Stimulated activated CD4-positive, alpha-beta T cell treated with anti-CD3 and anti-CD28 coated beads, TNF-alpha, amount 100 ng/mL, for 4 hours (primary cell): ENCODE measurements around the gene WWOX.

Experiments
- DNase-seq, 3 experiments: peaks; one replicate each; pipeline ENCODE4 v3.0.0-alpha.2; 2020; ENCODE audit warnings: low read depth in 3 of 3

Gene WWOX

DNA sequence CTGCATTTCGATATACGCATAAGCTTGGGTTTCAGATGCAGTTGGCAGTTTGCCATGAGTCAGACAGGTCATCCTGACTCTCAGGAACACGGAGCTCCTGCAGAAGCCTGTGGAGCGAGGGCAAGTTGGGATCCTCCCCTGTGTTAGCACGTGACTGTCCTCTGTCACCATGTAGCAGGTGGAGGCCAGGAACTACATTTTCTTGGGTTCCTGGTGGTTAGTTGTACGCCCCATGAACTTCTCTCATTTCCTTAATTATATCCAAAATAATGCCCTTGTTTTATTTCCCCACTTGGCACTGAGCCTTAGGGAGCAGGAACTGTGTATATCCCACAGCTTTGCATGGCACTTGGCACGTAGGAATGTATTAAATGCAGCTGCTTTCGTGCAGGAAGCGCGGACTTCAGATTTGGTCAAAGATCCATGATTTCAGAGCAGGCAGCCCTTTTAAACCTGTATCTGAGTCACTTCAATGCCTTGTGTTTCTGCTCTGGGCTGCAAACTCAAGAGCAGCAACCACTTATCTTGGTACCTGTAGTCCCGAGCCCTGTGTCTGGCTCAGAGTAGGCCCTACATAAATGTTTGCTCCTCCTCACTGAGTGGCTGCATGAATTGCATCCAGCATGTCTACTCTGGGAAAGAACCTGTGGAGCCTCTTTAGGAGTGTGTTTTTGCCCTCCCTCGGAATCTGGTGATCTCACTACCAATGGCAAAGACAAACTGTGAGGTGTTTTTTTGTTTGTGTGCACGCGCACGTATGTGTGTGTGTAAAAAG lies 1072.7 kb downstream of the WWOX start:
- DNase-seq = no peak

DNA sequence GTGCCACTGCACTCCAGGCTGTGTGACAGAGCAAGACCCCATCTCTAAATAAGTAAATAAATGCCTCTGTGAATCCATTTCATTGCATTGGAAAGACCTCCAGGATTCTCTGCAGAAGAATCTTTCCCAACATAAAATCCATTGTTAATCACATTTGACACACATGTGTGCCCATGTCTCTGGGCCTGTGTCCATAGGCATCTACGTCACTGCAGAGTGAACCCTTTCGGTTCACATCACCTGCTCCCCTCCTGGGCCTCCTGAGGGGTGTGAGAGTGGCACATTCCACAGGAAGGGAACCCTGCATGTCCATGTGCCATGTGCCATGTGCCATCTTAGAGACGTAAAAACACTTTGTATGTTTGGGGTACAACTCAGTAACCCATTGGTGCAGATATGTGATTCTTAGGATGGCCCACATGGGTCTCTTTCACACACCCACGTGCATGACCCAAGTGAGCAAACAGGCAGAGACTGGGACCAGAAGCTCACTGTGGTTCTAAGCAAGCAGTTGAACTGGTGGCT lies 1073.6 kb downstream of the WWOX start:
- DNase-seq = no peak

DNA sequence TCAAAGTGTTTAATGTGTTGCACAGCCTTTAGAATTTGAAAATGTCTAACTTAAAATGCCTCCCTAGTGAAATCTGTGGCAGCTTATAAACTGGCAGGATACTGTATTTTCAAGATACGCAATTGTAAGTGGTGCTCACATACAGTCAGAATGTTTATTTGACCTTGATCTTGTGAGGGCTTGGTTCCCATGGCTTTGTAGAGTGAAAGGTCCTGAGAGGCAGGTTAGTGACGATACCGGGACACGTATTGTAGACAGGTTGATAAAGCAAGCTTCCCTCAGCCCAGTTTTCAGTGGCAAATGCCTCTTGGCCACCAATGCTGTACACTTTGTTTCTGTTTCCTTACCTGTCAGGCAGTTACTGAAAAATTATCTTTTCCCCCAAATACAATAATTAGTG lies 1074.5 kb downstream of the WWOX start:
- no peak for DNase-seq

DNA sequence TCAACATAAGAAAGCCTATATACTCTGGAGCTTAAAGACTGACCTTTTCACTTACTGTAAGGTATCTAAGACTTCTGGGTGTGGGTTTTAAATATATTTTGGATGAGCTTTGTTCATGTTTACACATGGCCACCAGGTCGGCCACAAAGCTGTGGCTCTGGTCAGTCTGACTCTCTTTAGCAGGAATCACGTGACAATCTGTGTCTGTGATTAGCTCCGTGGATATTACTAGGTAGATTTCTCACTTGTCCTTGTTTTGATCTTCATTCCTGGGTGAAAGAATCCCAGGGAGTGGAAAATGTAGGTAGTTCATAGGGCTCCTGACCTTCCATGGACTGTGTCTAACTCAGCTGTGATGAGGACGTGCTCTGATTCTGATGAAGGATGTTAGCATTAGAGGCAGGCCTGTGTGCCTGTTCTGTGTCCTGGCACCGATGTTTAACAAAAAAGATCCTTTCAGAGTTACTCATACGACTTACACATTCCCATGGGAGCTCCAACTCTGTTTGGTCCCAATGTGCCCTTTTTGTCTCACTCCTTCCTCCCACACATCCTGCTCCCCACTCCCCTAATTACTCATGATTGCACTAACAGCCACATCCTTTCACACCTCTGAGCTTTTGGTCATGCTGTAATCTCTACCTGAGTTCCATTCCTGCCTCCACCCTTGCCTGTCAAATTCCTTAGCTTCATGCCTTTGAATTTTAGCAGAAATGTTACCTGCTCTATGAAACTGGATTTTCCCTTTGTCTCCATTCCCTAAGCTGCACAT lies 1076.0 kb downstream of the WWOX start:
- DNase-seq = no peak

DNA sequence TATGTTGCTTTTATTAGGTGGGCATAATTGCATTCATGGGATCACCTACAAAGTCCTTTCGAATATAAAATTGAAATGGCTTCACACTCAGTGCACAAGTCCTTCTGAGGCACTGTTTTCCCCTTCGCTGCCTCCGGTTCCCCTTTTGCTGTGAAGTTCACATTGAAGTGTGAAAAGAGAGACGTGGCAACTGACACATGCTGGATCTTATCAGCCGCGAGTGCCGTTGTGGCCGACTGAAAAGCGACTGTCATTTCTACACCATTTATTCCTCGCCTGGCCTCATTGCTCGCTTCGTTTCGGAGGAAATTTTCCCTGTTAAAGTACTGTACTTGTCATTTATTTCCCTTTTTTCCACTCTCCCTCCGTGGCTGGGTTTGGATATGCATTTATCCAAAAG lies 1077.6 kb downstream of the WWOX start:
- no peak for DNase-seq

DNA sequence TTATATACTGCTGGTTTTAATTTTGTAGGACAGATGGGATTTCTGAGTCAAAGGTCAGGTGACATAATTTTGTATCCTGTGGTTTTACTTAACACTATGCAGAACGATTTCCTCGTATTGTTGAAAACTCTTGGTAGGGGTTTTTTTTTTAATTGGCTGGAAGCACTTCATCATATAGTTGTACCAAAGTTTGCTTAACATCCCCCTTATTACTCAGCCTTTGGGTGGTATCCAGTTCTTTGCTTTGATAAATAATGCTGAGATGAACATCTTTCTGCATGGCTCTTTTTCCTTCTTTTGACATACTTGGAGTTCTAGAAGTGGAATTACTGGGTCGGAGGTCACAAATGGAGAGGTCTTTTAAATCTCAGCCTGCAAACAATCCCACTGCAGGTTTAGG lies 1082.0 kb downstream of the WWOX start:
- DNase-seq = no peak

DNA sequence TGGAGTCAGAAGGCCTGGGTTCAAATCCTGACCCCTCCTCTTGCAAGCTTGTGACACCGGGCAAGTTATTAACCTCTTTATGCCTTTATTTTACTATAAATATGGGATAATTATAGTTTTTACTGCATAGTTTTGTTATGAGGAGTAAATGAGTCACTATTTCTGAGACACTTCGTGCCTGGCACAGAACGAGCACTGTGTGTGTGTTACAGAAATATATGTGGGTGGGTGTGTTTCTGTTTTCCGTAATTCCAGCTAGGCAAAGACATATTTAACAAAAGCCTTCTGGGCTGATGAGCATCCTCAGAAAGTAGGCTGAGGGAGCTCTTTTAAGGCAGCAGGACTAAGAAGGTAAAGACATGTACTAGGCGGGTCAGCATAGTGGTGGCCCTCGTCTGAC lies 1083.2 kb downstream of the WWOX start:
- DNase-seq = no peak

DNA sequence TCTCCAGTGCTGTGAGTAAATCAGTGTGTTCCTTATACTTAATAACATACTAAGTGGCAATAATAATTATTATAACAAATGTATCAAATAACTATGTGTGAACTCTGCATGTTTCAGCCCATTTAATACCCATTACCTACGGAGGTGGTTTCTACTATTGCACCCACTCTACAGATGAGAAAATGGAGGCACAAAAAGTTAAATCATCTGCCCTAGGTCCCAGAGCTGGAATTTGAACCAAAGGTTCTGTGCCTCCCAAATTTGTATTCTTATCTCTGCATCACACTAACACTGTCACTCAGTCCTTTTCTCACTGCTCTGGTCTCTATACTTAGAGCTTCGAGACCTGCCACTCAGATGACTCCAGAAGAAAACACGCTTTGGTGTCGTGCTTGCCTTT lies 1084.1 kb downstream of the WWOX start:
- DNase-seq = no peak

DNA sequence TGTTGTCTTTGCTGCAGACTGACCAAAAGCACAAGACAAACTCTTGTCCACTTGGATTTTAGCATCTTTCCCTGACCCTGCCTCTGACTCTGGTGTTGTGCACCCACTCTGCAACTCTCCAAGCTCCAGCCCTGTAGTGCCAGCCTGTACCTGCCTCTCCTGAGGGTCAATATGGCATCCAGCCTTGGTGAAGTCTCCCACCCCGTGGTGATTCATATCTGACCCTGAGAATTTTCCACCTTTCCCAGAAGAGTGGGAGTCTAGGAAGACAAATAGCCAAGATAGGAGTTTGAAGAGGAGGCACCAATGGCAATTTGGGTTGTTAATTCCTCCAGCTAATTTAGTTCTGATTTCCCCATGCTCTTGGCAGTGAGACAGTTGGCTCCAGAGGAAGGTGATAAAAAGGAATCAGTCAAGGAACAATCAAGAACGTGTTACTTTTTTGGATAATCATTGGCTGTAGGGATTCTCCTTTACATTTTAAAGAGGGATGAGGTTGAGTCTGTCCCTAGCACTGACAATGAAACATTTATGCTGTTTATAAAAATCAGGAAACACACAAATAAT lies 1085.1 kb downstream of the WWOX start:
- no peak for DNase-seq

DNA sequence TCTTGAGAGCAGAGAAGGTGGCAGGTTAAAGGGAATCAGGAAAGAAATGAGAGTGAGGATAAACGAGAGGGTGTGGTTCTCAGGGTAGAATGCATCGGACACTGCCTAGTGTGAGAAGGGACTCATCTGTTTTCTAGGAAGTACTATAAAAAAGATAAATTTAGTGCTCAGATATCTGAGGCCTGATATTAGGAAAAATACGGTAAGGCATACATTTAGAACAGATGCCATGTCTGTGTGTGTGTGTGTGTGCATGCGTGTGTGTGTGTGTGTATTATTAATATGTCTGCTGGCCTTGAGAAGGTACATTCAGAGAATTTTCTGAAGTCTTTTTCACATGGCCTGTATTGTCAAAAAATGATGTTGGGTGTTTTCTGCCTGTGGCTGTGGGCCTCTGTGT lies 1086.3 kb downstream of the WWOX start:
- DNase-seq = no peak

DNA sequence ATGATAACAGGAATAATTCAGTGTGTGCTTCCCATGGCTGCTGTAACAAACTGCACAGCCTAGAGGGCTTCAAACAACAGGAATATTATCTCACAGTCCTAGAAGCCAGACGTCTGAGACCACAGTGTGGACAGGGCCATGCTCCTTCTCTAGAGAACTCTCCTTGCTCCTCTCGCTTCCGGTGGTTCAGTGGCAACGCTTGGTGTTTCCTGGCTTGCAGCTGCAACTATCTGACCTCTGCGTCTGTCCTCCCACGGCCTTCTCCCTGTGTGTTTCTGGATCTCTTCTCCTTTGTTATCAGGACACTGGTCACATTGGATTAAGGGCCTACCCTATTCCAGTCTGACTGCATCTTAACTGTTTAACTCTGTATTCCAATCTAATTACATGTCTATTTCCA lies 1086.7 kb downstream of the WWOX start:
- DNase-seq = no peak

DNA sequence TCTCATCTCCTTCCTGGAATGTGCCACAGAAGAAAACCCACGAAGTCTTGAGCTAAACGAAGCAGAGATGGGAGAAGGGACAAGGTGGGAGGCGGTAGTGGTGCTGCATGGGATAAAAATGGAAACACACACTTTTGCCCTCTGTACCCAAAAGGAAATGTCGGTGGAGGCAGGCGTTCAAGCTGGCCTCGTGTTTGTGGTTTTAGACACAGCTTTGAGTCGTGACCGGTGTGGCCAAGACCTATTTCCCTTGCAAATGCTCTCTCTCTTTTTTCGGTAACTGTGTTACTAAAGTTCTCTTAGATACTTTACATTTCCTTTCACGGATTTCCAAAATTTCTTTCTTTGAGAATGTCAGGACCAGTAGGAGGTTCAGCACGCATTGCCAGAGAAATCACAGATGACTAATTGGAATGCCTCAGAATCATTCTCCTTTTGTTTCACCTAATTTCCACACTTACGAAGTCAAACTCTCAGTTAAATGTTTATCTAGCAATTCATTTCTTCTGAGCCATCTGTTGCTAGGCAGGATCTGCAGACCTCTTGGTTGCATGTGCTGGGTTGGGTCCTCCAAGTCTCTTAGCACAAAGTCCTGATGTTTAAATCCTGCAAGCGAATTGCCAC lies 1088.8 kb downstream of the WWOX start:
- no peak for DNase-seq

DNA sequence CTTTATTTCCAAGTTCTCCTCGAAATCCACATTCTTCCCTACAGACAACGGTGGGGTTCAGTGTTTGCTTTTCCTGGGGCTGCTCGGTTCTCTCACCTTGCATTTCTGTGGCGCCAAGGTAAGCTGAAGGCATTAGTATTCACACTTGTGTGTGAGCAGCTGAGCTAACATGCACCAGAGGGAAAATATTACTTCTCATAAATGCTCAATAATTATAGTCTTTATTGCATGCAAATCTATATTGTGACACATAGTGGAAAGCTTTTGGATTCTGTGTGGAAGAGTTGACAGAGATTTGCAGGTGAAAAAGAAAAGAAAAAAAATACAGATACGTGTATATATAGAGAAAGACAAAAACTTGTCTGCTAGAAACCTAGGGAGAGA lies 1089.3 kb downstream of the WWOX start:
- no peak for DNase-seq

DNA sequence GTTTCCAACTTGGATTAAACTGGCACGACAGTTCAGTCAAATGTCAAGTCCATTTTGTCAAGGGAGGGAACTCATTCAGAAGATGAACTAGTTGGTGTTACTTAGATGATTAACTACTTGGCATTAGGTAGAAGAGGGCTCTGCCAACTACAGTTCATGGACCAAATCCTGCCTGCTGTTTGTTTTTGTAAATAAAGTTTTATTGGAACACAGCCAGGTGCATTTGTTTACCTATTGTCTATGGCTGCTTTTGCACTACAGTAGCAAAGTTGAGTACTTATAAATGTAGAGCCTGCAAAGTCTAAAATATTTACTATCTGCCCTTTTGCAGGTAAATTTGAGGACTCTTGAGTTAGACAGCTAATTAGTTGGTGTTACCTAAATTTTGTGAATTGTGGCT lies 1091.1 kb downstream of the WWOX start:
- DNase-seq = no peak

DNA sequence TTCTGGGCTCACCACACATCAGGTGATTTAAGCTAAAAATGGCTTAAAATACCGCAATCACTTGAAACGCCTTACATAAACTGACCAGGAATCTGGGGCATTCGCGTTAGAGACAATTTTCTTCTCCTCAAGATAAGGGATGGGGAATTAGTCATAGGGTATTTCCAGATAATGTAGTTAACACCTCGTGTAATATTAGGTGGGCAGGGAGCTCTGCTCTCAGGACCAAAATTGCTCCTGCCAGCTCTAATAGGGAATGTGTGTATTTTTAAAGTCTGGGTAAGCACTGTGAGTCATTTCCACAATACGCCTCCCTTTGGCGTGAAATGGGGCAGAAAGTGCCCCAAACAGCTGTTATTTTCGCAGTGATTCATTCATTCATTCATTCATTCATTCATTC lies 1092.5 kb downstream of the WWOX start:
- DNase-seq = no peak

DNA sequence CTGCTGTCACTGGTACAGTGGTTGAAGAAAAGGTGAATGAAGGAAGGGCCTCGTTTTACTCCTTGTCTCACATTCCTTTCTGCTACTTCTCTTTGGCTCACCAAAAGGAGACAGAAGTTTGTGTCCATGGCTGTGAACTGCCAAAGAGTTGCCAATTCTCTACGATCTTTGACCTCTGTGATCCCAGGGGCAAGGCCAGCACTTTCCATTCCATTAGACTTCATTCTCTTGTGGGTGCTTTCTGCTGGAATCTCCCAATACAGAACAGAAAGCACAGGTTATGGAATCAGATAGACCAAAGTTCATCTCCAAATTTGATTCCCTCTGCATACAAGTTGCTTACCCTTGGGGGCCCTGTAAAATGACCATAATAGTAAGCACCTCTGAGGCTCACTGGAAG lies 1093.5 kb downstream of the WWOX start:
- DNase-seq = no peak

DNA sequence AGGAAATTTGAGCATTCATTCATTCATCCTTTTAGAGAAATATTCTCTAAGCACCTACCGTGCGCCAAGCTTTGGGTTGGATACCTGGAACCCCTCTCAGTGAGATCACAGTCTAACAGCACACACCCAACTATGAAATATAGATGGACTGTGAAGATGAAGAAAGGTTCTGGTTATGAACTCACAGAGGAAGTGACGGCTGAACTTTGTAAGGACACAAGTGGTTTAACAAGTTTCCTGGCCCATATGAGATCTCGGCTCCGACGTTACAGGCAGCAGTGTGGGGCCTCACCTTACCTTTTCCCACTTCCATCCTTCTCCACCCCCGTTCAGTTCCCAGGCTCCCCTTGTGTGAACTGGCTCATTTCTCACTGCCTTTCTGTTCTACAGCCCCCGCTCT lies 1094.8 kb downstream of the WWOX start:
- DNase-seq = no peak

DNA sequence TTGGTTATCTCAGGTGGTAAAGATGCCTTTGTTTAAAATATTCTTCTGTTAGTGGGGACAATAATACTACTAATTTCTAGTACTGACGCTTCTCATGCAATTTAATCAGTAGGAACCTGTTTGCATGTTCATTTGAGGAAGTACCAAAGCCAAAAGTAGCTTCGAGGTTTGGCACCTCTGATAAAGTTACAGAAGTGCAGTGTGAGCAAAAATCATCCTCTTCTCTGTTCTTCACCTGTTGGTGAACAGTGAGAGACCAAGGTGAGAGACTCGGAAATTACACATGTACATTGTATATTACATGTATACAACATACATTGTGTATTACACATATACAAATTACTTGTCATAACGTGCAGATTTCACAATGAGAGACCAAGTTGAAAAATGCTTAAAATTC lies 1096.5 kb downstream of the WWOX start:
- no peak for DNase-seq

DNA sequence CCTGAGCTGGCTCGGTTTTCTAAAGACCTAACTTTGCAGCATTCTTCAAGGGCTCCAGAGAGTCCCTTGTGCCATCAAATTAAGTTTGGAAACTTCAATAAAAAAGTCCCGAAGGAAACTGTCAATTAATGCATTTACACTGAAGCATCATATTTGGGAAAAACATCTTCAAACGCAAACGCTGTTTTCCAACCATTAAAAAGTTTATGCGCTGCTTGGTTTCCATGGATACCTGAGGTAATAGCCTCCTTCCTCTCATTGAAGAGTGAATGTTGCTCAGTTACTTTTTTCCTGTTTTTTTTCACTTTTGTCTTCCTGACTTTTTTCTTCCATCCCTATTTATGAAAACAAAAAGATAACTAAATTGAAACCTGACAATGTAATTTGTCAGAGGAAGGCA lies 1102.0 kb downstream of the WWOX start:
- DNase-seq = no peak

DNA sequence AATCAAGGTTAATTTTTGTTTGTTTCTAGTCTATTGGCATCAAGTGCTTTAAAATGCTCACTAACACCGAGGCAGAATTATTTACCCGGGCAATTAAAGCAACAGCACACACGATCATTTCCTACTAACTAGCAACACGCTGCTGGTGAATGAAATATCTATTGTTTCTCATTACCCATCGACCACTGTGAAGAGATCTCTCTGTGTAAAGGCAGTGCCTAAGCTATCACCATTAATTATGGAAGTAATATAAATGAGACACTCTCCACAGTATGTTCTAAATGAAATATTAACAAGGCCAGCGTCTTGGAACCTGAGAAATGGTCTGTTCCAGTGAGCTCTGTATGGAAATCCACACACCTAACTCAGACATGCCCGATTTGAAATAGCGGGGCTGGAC lies 1103.5 kb downstream of the WWOX start:
- no peak for DNase-seq

DNA sequence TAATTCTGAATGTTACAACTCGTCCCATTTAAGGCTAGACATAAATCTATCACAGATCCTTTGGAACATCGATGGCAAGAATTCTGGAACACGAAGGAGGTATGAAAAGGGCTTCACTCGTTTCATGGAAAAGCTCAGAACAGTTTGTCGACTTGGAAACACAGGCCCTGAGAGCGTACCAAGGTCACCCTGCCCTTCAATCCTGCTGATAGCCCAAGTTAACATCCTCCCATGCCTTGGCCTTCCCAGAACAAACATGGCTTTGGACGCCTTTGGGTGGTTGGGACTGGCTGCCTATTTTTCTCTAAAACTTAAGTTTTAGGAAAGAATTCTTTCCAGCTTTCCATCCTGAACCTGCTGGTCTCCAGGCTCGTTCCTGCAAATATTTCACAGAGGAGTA lies 1105.0 kb downstream of the WWOX start:
- DNase-seq = no peak

DNA sequence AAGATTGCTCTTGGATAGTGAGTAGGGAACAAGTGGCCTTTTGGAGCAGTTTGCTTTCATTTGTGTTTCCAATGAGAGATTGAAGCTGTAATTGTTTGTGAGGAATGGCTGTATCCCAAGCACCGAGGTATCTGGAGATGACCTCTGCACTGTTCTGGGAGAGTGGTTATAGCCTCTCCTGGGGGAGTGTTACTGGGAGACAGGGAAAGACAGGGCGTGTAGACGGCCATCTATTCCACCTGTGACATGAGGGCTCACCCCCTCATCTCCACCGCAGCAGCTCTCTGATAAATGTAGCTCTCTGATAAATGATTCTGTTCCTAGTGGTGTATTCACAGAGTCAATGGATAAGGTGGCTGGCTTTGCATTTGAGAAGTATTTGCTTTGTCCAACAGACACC lies 1107.4 kb downstream of the WWOX start:
- no peak for DNase-seq

DNA sequence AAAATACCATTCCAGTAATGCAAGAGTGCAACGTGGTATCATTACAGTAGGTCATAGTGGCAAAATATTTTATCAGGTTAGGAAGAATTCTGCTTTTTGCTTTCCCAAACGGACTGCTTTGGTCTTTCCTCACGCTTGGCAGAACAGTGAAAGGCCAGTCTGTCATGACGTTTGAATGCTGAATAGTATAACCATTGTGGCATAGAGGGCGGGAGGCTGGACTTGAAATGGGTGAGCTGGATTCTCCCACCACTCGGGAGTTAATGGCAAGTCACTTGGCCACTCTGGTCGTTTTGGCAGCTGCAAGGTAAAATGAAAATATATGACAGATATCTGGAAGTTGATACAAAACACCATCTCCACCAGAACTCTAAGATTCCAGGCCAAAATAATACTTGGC lies 1109.9 kb downstream of the WWOX start:
- DNase-seq = no peak
